ENCODE data around the gene MAP2K5. TPM values are rescaled to one million over a fixed set of nuclear protein-coding genes. Genes with fewer than 3 reads are reported as not detected.

The MAP2K5 gene
- total RNA-seq, 1 donor from 2014 or later: 26.7 TPM

DNA sequence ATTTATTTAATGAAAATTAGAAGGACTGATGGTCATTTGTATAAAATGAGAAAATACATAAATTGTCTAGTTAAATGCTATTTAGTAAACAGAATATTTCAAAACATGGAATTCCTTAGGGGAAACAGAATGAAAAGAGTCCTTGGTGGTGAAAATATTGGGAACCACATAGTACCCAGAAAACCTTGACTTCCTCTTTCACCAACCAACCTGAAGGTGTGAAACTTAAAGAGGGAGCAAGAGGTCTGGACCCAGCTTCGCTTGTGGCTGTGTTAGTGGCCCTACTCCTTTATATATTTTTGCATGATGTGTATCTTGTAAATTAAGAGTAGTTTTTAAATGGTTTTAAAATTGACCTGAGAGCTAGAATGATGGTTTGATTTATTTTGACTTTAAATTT, 64.2 kb downstream of the MAP2K5 start:
- Mint-ChIP-seq H3K36me3 (ENCODE audit: low read depth) (peaks cover 20% of the 10 kb centered on the region), H3K27me3 (no peaks in the 10 kb centered on the region), H3K9me3 (no peaks in the 10 kb centered on the region), H3K4me1 (no peaks in the 10 kb centered on the region), H3K4me3 (no peak overlapping the region), H3K27ac (no peak overlapping the region)
- ATAC-seq (ENCODE audit: low read depth) (no peak), DNase-seq (no peak)
- intact Hi-C loops (cut with micrococcal nuclease): no loop called here
- TF ChIP-seq, protein P1, sequence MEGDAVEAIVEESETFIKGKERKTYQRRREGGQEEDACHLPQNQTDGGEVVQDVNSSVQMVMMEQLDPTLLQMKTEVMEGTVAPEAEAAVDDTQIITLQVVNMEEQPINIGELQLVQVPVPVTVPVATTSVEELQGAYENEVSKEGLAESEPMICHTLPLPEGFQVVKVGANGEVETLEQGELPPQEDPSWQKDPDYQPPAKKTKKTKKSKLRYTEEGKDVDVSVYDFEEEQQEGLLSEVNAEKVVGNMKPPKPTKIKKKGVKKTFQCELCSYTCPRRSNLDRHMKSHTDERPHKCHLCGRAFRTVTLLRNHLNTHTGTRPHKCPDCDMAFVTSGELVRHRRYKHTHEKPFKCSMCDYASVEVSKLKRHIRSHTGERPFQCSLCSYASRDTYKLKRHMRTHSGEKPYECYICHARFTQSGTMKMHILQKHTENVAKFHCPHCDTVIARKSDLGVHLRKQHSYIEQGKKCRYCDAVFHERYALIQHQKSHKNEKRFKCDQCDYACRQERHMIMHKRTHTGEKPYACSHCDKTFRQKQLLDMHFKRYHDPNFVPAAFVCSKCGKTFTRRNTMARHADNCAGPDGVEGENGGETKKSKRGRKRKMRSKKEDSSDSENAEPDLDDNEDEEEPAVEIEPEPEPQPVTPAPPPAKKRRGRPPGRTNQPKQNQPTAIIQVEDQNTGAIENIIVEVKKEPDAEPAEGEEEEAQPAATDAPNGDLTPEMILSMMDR (IDR thresholded peaks at IDR 0.05): no peak
- POLR2A ChIA-PET: no interaction called here
- CTCF ChIA-PET: no interaction called here

DNA sequence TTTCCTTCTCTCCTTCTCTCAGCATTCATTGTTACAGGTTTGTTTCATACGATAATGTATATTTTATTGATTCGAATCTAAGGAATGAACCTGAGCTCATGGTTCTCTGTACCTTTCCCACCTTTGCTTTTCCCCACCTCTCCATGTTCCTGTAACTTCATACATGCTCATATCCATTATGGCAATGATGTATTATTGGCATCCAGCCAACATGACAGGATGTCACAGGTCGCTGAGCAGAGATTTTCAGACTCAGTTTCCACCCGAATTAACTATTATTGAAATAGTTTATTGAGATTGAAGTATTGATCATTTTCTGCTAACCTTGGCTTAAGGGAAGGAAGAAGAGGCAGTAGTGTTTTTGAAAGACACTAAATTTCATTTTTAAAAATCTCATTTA, 64.8 kb downstream of the MAP2K5 start:
- Mint-ChIP-seq H3K36me3 (ENCODE audit: low read depth) (peaks cover 17% of the 10 kb centered on the region), H3K9me3 (no peaks in the 10 kb centered on the region), H3K4me3 (no peak overlapping the region), H3K4me1 (no peaks in the 10 kb centered on the region), H3K27ac (no peak overlapping the region), H3K27me3 (no peaks in the 10 kb centered on the region)
- intact Hi-C loops (cut with micrococcal nuclease): no loop called here
- CTCF ChIA-PET: no interaction called here
- POLR2A ChIA-PET: no interaction called here
- ATAC-seq (ENCODE audit: low read depth) (no peak), DNase-seq (no peak)
- TF ChIP-seq, protein P1 (IDR thresholded peaks at IDR 0.05): no peak

DNA sequence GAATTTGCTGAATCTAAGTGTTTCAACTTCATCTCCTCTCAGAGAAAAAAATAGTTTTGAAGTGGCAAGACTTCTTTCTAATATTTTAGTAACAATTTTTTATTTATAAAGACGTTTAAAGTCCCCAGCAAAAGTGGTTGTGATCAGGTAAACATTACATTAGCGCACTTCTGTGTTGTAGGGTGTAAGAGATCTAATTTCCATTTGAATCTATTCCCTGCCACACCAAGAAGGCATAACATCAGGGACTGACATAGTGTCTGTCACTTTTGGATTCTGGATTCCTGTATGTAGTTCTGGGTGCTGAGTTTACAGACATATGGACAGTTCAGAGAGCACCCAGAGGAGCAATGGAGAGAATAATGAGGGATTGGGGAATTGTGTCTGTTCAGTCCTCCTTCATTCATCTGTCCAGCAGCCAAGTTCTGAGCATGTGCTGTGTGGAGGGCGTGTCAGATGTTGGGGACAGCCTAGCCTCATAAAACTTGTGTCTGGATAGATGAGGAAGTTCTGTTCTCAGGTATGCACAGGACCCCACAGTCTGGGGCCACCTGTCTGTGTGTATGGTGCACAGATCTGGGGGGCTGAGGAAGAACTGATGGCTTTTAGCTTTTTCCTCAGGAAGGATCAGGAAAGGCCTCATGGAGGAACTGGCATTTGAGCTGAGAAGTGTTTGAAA, 65.6 kb downstream of the MAP2K5 start:
- ChIA-PET CTCF (no interaction called here), POLR2A (no interaction called here)
- Mint-ChIP-seq H3K36me3 (ENCODE audit: low read depth) (peaks cover 16% of the 10 kb centered on the region), H3K27ac (no peak overlapping the region), H3K4me1 (no peaks in the 10 kb centered on the region), H3K4me3 (no peak overlapping the region), H3K9me3 (no peaks in the 10 kb centered on the region), H3K27me3 (no peaks in the 10 kb centered on the region)
- intact Hi-C loops (cut with micrococcal nuclease): no loop called here
- DNase-seq: no peak
- no peak for ATAC-seq (ENCODE audit: low read depth)
- TF ChIP-seq, protein P1 (IDR thresholded peaks at IDR 0.05): no peak

DNA sequence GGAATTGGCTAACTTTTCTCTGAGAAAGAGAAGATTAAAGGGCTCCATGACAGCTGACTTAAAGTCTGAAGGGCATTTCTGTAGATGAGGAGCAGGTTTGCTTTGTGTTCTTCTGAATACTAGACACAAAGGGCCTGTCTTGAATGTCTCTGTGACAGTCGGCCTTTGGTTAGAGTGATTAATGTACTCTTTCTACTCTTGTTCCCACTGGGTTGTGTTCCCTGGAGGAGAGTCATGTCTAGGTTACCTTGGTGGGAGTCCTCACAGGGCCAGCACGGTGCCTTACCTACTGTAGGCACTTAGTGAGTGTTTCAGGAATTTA, 66.1 kb downstream of the MAP2K5 start:
- TF ChIP-seq, protein P1 (IDR thresholded peaks at IDR 0.05): no peak
- ChIA-PET POLR2A (no interaction called here), CTCF (no interaction called here)
- intact Hi-C loops (cut with micrococcal nuclease): no loop called here
- DNase-seq: no peak
- H3K9me3 Mint-ChIP-seq: no peaks in the 10 kb centered on the region
- no peak overlapping the region for H3K4me3 Mint-ChIP-seq
- H3K36me3 Mint-ChIP-seq (ENCODE audit: low read depth): peaks cover 13% of the 10 kb centered on the region
- H3K27ac Mint-ChIP-seq: no peak overlapping the region
- H3K4me1 Mint-ChIP-seq: no peaks in the 10 kb centered on the region
- no peak for ATAC-seq (ENCODE audit: low read depth)
- H3K27me3 Mint-ChIP-seq: no peaks in the 10 kb centered on the region

GRCh38 chr15:67611370-67612369, 69.2 kb downstream of the MAP2K5 start:
- DNase-seq (no peak), ATAC-seq (ENCODE audit: low read depth) (no peak)
- CTCF ChIA-PET: no interaction called here
- TF ChIP-seq, protein P1 (IDR thresholded peaks at IDR 0.05): no peak
- Mint-ChIP-seq H3K36me3 (ENCODE audit: low read depth) (peaks cover 13% of the 10 kb centered on the region), H3K4me3 (no peak overlapping the region), H3K27ac (no peak overlapping the region), H3K27me3 (no peaks in the 10 kb centered on the region), H3K4me1 (no peaks in the 10 kb centered on the region), H3K9me3 (no peaks in the 10 kb centered on the region)
- intact Hi-C loops (cut with micrococcal nuclease): no loop called here
- POLR2A ChIA-PET: no interaction called here
